HG02870 (cell line): Measurements from ENCODE around the gene LYZL4.

ENCODE experiments used
- ATAC-seq: cut with Tn5 transposase; IDR thresholded peaks from one replicate; pipeline ENCODE4 v1.9.1; 2021; ENCODE audit warnings: mild to moderate bottlenecking, moderate library complexity; ENCODE audit not compliant: unreplicated experiment

LYZL4 gene, protein sequence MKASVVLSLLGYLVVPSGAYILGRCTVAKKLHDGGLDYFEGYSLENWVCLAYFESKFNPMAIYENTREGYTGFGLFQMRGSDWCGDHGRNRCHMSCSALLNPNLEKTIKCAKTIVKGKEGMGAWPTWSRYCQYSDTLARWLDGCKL

DNA sequence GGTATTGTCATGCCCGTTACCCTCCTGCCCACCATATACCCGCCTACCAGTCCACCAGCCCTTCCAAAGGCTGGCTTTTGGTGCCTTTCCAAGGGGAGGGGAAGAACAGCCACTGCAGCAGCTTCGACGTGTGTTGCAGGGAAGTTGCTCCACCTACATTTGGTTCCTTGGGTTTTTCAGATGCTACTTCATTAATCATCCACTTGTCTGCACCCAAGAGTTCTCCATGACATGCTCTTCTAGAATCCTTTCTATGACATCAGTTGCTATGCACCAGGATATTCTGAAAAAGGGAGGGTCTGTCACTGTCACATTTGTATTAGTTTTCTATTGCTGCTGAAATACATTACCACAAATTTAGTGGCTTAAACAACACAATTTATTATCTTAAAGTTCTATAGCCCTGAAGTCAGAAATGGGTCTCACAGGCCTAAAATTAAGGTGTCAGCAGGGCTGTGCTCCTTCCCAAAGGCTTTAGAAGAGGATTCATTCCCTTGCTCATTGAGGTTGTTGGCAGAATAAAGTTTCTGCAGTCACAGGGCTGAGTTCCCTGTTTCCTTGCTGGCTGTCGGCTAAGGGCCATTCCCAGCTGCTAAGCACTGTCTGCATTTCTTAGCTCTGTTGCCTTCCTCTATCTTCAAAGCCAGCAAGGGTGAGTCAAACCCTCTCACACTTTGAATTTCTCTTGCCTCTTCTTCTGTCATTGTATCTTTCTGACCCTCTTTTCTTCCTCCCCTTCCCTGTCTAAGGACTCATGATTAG is at the start of gene LYZL4:
TSS of gene LYZL4 (minus strand) at position 241 of the 762 bp plus-strand sequence. CDS start 3,359 bp downstream, outside the sequence.
- no peak for ATAC-seq

DNA sequence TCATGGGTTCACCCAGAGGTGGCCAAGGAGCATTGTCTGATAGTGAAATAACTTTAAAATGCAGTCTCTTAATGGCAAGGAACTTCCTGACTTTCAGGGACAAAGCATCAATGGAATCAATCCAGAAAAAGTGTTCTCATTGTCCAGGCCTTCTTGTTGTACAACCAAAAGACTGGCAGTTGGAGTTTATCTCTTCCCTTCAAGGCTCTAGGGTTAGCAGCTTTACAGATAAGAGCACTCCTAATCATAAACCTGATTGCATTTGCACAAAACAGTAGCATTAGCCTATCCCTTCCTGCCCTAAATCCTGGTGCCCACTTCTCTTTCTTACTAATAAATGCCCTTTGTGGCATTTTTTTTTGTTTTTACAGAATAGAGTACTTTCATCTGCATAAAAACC is 48.7 kb upstream of the LYZL4 start:
- ATAC-seq = no peak

DNA sequence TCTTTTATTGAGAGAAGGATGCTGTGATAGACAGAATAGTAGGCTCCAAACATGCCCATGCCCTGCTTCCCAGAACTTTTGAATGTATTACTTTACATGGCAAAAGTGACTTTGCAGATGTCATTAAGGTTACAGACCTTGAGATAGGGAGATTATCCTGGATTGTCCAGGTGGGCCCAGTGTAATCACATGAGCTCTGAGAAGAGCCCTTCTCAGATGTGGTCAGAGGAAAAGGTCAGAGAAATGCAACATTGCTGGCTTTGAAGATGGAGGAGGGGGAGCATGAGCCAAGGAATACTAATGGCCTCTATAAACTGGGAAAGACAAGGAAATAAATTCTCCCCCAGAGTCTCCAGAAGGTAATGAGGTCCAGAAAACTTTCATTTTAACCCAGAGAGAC is 45.8 kb upstream of the LYZL4 start:
- no peak for ATAC-seq

DNA sequence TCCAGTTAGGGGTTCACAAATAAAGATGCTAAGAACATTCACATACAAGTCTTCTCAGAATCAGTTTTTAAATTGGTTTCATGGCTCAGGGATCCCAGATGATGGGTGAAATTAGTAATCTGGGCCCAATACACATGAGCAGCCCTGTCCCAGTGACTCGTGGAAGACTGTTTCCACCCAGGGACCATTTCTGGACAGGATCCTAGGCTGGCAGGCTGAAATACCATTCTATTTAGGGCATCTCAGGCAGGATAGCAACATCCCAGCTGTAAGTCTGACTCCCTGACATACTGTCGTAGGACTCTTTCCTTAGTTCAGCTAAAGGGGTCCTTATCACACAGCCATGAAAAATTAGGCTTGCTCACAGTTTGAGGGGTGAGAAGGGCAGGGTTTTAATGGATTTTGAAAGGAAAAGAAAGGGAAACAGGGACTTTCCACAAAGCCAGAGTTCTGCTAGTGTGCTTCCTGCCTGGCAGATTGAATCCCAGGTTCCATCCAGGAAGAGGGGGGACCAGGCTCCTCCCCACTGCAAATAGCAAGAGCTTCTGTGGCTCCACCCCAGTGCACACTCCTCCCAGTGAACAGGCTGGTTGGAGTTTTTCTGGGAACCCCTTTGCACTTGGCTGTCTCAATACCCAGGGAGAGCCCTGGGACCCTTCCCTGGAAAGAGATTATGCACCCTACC is 41.3 kb upstream of the LYZL4 start:
- no peak for ATAC-seq

DNA sequence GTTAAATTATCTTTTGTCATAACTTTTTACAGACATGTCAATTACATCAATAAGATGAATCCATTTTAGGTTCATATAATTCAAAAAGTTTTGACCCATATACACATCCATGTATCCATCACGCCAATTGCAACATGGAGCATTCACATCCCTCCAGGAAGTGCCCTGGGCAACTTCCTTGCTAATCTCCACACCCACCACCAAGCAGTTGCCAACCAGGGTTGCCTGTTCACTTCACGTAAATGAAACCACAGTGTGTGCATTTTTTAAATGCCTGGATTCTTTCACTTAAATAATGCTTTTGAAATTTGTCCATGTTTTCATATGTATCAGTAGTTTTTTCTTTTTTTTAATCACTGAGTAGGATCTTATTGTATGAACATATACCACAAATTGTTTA is 40.7 kb upstream of the LYZL4 start:
- no peak for ATAC-seq

DNA sequence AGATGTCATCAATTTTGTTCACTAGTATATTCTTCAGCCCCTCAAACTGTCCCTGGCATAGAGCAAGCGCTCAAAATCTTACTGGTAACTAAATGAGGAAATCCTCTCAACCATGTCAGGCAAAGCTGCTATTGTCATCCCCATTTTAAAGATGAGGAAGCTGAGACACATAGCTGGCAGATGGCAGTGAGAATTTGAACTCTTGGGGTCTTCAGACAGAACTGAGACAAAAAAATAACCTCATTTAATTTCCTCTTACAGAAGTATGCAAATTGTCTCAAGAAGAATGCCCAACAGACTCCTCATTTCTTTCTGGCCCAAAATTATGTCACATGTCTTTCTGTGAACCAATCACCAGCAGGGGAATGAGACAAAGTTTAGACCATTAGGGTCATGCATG is 40.2 kb upstream of the LYZL4 start:
- ATAC-seq = no peak

DNA sequence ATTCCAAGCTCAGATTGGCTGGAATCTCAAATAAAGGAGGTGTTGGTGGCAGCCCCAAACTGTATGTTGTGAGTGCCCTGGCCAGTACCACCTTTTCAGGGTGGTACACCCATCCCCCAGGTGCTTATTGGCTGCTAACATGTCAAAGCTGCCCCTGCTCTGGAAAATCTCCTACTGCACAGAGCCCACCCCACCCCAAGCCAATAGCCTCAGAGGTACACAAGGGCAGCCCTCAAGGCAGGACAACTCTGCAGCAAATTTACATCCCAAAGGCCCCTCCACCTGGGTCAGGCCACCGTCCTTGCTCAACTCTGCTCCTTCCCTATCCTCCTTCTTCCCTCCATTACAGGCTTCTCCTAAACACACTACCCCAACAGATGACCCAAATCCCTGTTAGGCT is 37.1 kb upstream of the LYZL4 start:
- no peak for ATAC-seq

DNA sequence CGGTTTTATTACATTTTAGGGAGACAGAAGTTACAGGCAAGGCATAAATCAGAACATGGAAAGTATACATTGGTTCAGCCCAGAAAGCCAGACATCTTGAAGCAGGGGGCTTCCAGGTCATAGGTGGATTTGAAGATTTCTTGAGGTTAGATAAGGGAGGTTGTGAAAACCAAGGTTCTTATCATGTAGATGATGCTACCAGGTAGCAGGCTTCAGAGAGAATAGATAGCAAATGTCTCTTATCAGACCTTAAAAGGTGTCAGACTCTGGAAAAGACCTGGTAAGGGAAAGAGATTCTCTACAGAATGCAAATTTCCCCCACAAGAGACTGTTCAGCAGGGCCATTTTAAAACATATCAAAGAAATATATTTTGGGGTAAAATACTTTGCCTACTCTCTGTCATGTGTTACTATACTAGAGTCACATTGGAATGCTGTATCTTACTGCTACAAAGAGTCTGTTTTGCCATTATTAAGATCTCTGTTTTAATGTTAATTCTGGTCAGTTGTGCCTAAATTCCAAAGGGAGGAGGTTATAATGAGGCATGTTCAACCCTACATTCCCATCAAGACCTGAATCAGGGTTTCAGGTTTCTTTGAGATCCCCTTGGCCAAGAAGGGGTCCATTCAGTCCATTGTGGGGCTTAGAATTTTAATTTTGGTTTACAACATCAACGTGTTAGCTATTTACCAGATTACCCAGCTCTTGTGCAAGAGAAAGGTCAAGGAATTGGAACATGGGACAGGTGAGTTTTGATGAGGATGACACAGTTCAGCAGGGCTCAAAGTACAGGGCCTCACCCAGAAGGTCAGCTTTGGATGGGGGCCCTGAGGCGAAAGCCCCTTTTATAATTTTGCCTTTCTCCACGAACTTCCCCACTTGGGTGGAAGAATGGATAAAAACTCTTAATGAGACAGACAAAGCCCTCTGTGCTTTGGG is 36.0 kb upstream of the LYZL4 start:
- no peak for ATAC-seq

DNA sequence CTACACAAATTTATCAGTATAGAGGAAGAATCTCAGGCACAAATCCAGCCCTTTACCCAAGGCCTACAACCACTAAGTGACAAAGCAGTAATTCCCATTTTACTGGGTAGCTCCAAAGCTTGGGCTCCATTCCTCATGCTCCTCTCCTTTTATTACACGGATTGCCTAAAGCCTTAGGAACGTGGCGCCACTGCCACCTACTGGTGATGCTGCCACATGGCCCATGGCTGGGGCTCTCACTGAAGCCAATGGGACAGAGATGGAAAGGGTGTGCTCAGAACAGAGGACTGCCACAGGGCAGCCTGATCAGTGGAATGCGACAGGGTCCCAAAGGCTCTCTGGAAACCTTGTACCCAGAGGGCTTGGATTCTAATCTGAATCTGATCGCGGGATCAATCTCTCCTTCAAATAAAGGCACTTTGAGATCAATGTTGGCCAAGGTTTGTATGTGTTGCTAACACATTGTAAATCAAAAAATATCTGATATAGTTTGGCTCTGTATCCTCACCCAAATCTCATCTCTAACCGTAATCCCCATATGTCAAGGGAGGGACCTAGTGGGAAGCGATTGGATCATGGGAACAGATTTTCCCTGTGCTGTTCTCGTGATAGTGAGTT is 33.5 kb upstream of the LYZL4 start:
- ATAC-seq = no peak

DNA sequence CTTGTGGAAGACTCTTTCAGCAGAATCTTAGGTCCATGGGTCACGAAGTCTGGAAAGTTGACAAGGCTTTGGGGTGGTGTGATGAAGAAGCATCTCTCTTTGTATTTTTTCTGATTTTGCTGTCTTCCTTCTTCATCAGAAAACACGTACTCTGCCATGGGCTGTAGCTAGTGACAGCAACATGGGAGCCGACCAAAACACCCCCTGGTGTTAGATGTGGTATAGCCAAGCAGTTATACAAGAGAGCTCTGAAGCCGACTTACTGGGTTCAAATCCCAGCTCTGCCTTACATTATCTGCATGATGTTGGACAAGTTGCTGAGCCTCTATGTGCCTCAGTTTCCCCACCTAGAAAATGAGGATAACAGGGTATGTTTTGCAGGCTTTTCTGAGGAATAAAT is 32.9 kb upstream of the LYZL4 start:
- ATAC-seq = no peak

DNA sequence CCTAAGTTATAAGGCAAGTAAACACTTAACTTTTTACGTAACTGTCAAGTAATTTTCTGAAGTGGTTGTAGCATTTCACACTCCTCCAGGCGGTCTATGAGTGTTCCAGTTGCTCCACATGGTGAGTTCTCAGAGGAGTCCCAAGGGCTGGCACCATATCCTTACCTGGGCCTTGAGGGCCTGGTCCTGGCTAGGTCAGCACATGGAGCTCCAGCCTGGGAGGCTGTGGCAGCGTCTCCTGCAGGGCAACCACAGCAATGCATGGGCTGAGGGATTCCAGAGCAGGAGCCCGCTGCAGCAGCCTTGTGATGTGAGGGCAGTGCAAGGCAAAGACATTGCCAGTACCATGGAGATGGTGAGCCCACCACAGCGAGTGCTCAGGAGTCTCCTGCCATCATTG is 32.2 kb upstream of the LYZL4 start:
- no peak for ATAC-seq

DNA sequence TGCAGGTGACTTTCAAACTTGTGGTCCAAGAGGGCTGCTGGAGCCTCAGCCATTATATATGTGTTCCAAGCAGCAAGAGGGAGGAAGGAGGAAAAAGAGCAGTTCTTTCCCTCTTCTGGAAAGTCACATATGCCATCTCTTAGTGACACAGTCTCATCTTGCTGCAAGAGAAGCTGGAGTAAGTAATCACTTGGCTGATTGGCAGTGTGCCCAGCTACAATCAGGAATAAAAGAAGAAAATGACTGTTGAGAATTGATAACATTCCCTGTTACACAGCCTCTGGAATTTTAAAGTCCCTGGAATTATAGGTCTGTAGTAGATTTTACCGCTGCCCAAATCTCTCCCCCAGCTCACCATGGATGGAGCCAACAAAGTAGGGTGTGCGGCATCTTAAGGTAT is 31.4 kb upstream of the LYZL4 start:
- no peak for ATAC-seq

DNA sequence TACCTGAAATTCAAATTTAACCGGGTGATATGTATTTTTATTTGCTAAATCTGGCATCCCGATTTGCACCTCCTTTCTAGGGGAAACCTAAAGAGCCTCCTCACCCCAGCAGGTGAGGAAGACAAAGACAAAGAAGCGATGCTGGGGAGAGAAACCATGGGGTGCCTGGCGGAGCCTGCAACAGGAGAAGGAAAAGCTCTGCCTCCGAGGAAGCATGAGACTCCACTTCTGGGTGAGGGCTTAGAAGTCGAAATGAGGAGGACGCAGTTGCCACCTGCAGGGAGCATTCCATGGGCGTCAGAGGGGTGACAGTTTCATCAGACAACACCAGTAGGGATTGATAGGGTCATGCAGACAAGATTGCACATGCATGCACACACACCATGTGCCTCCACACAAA is 30.5 kb upstream of the LYZL4 start:
- no peak for ATAC-seq

DNA sequence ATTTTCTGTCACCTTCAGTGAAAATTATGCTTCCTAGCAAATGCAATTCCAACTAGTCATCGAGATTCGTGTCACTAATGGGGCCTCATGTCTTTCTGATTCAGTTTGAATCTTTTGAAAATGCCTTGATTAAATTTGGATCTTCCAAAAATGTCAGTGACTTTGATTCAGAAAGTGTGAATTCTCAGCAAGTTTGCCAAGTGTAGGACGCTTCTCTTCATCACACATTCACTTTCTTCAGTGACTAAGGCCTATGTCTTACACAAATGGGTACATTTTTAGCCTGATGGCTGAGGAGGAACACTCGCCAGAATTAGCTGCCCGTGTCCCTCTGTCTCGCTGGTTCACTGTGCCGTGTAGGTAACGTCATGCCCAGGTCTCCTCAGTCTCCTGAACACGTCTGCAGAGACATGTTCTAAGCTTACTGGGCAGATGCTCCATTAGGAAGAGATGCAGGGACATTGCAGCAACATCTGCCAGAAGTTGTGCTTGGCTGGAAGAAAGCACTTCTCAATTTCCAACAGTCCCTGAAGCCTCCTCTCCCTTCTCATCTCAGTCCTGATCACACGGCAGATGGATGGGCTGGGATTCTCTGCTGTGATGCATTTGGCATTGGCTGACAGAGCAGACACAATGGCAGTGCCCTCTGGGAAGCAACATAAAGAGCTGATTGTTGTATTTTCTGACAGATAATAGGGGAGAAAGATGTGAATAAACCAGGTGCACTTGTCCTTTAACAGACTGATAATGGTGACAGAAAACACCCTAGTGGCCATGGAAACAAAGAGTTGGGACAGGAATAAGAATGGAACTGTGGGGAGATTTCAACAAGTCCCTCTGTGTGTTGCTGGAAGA is 29.1 kb upstream of the LYZL4 start:
- ATAC-seq = no peak

DNA sequence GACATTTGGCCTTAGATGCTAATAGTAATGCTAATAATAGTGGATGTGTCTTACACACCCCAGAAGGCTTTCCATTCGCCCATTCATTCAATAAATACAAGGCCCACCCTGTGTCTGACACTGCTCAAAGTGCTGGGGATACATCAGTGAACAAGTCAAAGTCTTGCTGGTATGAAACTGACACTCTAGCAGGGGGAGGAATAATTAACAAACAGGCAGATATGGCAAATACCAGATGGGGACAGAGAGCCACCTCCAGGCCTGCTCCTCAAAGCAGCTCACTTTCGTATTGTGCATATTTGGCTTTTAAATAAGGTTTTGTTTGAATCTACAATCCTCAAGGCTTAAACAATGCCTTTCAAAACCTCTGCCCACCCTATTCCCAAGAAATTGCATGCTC is 28.3 kb upstream of the LYZL4 start:
- no peak for ATAC-seq

DNA sequence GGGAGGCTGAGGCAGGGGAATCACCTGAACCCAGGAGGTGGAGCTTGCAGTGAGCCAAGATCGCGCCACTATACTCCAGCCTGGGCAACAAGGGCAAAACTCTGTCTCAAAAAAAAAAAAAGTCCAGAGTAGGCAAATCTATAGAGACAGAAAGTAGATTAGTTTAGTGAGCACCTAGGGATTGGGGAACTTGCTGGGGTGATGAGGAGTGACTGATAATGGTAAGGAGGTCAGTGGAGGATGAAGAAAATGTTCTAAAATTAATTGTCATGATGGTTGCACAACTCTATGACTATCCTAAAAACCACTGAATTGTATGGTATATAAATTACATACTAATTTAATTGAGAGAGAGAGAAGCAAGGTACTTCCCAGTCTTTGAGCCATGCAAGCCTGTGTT is 27.8 kb upstream of the LYZL4 start:
- ATAC-seq = no peak

DNA sequence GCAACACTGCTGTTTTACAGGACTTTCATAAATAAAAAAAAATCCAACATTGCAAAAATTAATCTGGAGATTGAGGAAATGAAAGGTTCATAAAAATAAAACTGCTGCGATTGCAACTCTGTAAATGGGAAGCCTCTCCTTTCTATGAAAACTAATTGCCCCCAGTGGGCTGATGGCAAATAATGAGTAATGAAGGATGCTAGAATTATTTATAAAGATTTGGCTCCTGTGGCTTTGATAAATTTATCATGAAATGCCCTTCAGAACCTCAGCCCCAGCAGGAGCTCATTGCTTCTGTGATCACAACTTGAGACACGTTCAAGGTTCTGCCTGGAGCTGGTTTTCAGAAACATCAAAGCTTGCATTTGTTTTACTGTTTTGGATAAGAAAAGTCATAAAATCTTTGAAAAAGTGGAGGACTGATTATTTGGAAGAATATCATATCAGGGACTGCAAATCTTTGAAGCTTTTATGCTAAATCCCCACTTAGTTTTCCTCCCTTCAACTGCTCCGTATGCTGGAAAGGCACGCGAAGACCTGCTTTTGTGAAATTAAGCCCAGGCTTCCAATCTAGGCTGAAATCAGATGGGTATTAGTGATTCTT is 24.5 kb upstream of the LYZL4 start:
- no peak for ATAC-seq

DNA sequence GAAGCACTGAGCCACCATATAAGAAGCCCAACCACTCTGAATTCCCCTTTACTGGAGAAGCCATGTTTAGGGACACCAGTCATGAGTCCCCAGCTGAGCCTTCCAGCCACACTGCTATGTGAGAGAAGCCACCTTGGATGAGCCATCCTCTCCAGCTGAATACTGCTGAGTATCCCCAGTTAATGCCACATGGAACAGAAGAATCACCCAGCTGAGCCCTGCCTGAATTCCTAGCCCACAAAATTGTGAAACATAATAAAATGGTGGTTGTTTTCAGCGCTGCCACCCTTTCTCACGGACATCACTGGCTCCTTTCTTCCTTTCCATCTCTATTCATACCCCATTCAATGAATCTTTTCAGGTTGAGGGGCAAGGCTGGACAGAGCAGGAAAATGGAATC is 22.1 kb upstream of the LYZL4 start:
- no peak for ATAC-seq

DNA sequence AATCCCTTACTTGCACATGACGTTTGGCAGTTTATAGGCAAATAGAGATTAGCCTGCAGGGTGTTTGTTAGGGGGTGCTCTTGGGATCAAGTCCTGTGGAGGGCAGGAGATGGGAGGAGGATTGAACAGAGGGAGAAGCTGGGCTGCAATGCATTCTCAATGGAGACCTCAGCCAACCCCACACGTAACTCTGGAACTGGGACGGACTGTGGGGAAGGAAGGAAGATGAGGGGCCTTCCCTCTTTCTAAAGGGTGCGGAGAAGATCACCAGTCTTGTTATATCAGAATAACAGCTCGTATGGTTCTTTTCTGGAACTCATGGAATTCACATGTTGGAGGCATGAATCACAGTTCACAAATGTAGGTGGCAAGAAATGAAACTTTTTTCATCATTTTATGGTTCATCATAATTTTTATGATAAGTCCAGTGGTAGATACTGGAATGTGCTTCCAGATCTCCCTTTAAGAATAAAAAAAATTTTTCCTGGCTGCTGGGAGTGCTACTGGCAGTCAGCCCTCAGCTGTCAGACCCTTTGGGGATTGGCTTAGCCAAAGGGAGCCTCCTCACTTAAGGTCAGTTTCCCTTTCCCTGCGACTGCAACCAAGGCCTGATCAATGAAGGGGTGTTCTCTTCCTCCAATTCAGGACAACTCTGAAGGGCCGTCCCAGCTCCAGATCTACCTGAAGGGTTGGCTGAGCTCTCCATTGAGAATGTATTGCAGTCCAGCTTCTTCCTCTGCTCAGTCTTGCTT is 20.5 kb upstream of the LYZL4 start:
- ATAC-seq = no peak
